ENCODE measurements around the gene SPPL2A. TPM values are rescaled to one million over a fixed set of nuclear protein-coding genes. Genes with fewer than 3 reads are reported as not detected.

SPPL2A gene
- total RNA-seq, 1 donor from 2014 or later, result 55.0 TPM

DNA sequence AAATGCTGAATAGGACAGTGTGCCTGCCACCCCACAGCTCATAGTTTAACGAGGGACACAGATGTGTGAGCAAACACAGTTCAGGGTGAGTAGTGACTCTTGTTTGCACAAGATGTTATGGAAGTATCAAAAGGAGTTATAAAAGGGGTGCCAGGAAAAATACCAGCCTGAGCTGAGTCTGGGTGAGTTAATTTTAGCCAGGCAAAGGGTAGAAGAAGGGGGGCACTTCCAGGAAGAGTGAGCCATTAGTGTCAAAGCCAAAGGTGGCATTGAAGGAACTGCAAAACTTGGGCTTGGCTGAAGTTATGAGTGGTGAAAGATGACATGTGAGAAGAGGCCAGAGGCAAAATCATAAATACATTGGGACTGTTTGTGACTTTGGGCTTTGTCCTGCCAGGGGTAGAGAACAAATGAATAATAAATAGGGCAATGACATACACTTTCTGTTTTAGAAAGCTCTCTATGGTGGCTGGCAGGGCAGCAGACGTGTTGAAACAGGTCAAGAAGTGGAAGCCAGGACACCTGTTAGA, 1.9 kb upstream of the SPPL2A start:
- H3K36me3 Mint-ChIP-seq (ENCODE audit: low read depth), result no peaks in the 10 kb centered on the region
- no peak overlapping the region for H3K27ac Mint-ChIP-seq (ENCODE audit: unreplicated experiment)
- H3K9me3 Mint-ChIP-seq, result no peaks in the 10 kb centered on the region
- H3K27me3 Mint-ChIP-seq (ENCODE audit: low read depth), result peaks cover 18% of the 10 kb centered on the region
- DNase-seq (ENCODE audit: low read depth, low spot score), result no peak
- H3K4me1 Mint-ChIP-seq, result peaks cover 31% of the 10 kb centered on the region
- TF ChIP-seq, protein P1, sequence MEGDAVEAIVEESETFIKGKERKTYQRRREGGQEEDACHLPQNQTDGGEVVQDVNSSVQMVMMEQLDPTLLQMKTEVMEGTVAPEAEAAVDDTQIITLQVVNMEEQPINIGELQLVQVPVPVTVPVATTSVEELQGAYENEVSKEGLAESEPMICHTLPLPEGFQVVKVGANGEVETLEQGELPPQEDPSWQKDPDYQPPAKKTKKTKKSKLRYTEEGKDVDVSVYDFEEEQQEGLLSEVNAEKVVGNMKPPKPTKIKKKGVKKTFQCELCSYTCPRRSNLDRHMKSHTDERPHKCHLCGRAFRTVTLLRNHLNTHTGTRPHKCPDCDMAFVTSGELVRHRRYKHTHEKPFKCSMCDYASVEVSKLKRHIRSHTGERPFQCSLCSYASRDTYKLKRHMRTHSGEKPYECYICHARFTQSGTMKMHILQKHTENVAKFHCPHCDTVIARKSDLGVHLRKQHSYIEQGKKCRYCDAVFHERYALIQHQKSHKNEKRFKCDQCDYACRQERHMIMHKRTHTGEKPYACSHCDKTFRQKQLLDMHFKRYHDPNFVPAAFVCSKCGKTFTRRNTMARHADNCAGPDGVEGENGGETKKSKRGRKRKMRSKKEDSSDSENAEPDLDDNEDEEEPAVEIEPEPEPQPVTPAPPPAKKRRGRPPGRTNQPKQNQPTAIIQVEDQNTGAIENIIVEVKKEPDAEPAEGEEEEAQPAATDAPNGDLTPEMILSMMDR (conservative IDR thresholded peaks at IDR 0.05), result no peak
- H3K4me3 Mint-ChIP-seq, result peak overlapping the region; percentile 74

DNA sequence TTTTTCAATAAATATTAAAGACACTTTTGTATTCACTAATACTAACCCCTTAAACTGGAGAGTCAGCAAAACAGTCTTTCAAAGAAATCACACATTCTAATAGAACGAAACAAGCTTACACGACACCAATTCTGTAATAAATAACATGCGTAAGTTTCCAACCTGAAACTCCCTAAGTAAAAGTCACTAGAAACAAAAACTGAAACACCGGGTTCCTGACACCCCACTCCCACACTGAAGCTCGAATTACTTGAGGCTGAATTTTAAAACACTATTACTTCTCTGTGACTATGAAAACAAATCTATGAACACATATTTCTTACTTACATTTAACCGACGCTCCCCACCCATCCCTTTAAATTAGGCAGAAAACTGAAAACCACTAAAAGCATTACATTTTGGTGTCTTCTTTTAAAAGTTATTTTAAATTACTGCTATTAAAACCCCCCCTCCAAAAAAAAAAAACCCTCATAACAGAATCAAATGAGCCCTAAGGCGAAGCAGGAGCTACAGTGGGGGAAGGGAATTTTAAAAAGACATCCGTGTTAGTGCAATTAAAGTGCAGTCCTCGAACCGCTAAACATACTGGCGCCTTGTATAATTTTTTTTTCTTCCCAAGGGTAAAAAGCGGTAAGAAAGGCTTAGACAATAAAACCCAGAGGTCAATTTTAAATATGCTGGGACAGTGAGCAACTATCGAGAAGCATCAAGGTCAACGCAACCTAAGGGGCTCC, 878 bp downstream of the SPPL2A start:
- Mint-ChIP-seq H3K27ac (ENCODE audit: unreplicated experiment) (peak overlapping the region; percentile 95), H3K9me3 (no peaks in the 10 kb centered on the region), H3K27me3 (ENCODE audit: low read depth) (peaks cover 17% of the 10 kb centered on the region), H3K4me1 (peaks cover 31% of the 10 kb centered on the region), H3K4me3 (peak overlapping the region; percentile 95), H3K36me3 (ENCODE audit: low read depth) (no peaks in the 10 kb centered on the region)
- TF ChIP-seq, protein P1 (conservative IDR thresholded peaks at IDR 0.05), result no peak
- DNase-seq (ENCODE audit: low read depth, low spot score), result no peak

DNA sequence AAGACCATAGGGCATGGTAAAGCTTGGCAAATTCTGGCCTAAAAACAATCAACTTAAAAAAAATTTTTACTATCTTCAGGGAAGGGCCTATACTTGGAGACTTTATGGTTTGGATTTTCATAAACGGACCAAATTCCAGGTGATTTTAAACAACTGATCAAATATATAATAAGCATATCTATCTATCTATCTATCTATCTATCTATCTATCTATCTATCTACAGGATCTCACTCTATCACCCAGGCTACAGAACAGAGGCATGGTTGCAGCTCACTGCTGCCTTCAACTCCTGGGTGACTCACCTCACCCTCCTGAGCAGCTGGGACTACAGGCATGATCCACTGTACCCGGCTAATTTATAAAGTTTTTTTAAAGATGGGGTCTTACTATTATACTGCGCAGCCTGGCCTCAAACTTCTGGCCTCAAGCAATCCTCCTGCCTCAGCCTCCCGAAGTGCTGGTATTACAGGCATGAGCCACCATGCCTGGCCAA, 6.7 kb downstream of the SPPL2A start:
- H3K36me3 Mint-ChIP-seq (ENCODE audit: low read depth), result no peaks in the 10 kb centered on the region
- H3K27me3 Mint-ChIP-seq (ENCODE audit: low read depth), result no peaks in the 10 kb centered on the region
- no peak overlapping the region for H3K4me3 Mint-ChIP-seq
- H3K27ac Mint-ChIP-seq (ENCODE audit: unreplicated experiment), result no peak overlapping the region
- no peak for DNase-seq (ENCODE audit: low read depth, low spot score)
- H3K9me3 Mint-ChIP-seq, result no peaks in the 10 kb centered on the region
- TF ChIP-seq, protein P1 (conservative IDR thresholded peaks at IDR 0.05), result no peak
- peaks cover 8% of the 10 kb centered on the region for H3K4me1 Mint-ChIP-seq

DNA sequence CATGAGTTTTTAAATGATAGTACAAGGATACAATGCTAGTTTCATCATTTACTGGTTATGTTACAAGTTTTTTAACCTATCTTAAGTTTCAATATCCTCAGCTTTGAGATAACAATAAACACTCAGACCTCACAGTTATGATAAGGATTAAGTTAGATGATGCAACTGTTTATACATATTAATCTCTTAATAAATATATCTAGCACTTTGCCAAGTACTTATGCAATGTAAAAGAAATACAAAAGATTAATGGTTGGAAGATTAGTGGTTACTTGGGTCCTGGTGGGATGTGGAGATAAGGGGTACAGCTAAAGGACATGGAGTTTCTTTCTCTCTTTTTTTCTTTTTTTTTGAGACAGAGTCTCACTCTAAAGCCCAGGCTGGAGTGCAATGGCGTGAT, 12.0 kb downstream of the SPPL2A start:
- H3K4me3 Mint-ChIP-seq, result no peak overlapping the region
- peaks cover 12% of the 10 kb centered on the region for H3K4me1 Mint-ChIP-seq
- DNase-seq (ENCODE audit: low read depth, low spot score), result no peak
- H3K9me3 Mint-ChIP-seq, result no peaks in the 10 kb centered on the region
- H3K27me3 Mint-ChIP-seq (ENCODE audit: low read depth), result no peaks in the 10 kb centered on the region
- H3K27ac Mint-ChIP-seq (ENCODE audit: unreplicated experiment), result no peak overlapping the region
- TF ChIP-seq, protein P1 (conservative IDR thresholded peaks at IDR 0.05), result no peak
- no peaks in the 10 kb centered on the region for H3K36me3 Mint-ChIP-seq (ENCODE audit: low read depth)

DNA sequence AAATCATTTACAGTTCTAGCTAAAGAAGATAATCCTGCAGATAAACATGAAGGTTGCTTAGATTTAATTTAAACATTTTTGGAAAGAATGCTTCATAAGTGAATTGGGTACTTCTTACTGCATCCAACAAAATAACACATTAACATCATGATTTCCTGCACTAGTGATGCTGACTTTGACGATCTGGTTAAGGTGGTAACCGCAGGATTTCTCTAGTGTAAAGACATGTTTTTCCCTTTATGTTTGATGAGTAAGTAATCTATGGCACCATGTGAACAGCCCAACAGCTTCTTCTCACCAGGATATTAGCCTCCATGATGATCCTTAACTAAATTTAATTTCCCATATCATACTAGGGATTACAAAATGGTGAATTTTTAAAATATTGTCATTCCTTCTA, 14.1 kb downstream of the SPPL2A start:
- DNase-seq (ENCODE audit: low read depth, low spot score), result no peak
- Mint-ChIP-seq H3K4me1 (peaks cover 12% of the 10 kb centered on the region), H3K27ac (ENCODE audit: unreplicated experiment) (no peak overlapping the region), H3K4me3 (no peak overlapping the region), H3K9me3 (no peaks in the 10 kb centered on the region), H3K27me3 (ENCODE audit: low read depth) (no peaks in the 10 kb centered on the region), H3K36me3 (ENCODE audit: low read depth) (no peaks in the 10 kb centered on the region)
- TF ChIP-seq, protein P1 (conservative IDR thresholded peaks at IDR 0.05), result no peak
